GM21515 (cell line): ENCODE data around the gene BTBD3.

Experiments used
- ATAC-seq: cut with Tn5 transposase; IDR thresholded peaks from one replicate; pipeline ENCODE4 v1.9.1; 2021; ENCODE audit not compliant: unreplicated experiment

BTBD3 gene

DNA sequence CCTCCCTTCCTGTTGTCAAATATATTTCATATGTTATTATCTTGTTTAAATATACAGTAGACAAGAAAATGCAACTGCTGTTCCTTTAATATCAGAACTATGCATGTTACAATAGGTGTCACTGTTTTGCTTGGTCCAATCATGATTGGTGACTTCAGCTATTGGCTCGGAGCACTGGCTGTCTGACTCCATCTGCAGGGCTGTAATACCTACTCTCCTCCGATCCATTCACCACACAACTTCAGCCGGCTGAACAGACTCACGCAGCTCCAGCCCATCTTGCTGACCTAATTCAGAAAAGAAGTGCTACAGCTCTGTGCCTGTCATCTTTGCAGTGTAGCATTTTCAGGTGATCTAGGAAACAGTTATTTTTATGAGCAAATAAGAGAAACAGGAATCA is at the start of gene BTBD3:
TSS of gene BTBD3 (plus strand) at position 231 of the 400 bp plus-strand sequence. CDS start 383 bp downstream, outside the sequence.
- peak; percentile 69 for ATAC-seq

DNA sequence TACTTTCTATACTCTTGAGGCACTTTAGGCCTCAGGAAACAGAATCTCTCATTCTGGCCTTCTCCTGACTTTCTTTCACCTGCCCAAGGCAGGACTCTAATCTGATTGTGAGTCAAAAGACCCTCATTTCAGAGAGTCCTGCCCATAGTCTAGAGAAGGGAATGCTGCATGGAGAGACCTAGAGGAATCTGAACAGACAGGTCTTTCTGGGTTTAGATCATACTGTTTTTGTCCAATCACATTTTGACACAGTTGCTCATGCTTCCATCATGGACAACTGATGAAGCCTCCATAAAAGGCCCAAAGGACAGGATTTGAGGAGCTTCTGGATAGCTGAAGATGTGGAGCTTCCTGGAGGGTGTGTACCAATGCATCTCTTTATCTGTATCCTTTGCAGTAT is 48.1 kb upstream of the BTBD3 start:
- ATAC-seq = no peak

DNA sequence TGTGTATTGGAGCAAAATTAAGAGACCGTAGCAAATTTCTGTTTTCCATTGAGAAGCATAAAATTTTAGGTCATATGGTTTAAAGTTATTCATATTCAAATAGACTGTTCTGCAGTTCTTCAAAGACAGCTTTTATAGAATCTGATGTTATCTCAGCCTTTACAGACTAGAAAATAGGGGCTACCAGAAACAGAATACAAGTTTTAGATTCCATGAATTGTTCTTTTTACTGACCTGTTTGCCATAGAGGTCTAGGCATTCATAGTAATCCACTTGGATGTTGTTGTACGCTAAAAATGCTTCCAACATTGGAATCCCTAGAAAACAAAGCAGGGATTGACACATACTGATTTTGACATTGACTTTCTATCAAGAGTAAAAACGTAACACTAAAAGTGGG is 47.3 kb upstream of the BTBD3 start:
- no peak for ATAC-seq

DNA sequence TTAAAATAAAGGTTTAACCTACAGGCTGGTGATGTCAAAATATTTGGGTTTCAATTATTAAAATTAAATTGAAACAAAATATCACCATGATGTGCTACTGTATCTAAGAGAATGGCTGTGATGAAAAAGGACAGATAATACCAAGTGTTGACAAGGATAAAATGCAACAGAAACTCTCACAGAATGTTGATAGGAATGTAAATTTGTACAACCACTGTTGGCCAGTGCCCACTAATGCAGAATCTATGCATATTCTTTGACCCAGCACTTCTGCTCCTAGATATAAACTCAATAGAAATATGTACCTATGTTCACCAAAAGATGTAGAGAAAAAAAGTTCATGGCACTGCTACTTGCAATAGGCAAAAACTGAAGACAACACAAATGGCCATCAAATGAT is 41.1 kb upstream of the BTBD3 start:
- ATAC-seq = no peak

DNA sequence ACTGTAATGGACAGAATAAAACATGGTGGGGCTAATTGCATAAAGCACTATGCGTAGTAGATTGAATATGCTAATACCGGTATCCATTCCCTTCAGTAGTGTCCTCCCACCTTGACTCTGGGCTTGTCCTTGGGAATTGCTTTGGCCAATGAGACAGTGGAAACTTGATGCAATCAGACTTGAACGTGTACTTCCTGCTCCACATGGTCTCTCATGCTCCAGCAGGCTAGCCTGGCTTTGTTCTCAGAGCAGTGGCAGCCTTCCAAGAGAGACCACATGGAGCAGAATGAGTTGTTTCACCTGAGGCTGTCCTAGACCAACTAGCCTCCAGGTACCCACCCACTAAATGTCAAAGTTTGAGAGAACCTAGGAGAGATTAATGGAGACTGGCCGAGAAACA is 37.0 kb upstream of the BTBD3 start:
- no peak for ATAC-seq

DNA sequence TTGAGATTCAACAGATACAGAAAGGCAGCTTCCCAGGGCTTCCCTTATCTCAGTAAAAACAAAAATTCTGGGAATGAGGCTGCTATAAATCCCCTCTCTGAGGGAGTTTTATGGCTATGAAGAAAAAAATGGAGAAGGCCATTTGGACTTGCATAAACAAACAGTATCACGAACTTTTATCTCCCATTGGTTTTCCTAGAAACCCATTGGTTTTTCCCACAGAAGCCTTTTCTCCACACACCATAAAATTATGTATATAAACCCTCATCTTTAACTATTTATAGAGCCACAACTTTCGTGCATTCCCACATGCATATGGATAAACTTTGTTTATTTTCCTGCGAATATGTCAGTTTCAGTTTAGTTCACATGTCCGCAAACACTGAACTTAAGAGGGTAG is 36.2 kb upstream of the BTBD3 start:
- no peak for ATAC-seq

DNA sequence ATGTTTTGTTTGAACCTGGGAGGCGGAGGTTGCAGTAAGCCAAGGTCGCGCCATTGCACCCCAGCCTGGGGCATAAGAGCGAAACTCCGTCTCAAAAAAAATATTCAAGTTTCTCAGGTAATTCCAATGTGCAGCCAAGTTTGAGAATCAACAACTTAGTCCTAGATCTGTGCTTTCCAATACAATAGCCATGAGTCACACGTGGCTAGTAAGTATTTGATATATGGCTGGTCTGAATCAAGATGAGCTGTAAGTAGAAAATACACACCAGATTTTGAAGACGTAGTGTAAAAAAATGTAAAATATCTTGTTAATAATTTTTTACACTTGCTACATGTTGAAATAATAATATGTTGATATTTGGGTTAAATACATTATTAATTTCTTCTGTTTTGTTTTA is 35.0 kb upstream of the BTBD3 start:
- ATAC-seq = no peak

DNA sequence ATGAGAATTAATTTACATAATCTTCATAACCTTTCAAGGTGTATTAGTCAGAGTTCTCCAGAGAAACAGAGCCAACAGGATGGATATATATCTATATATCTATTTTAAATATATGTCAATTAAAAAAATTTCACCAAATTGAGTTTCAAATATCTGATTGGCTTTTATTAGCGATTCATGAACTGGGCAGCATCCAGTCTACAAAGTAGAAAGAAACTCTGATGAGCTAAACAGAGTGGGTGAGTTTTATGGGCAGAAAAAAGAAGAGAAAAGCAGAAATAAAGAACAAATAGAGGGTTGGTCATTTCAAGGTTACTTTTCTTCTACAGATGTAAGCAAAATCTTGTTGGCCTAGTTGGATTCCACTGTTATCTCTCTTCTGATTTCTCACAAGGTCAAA is 29.0 kb upstream of the BTBD3 start:
- no peak for ATAC-seq

DNA sequence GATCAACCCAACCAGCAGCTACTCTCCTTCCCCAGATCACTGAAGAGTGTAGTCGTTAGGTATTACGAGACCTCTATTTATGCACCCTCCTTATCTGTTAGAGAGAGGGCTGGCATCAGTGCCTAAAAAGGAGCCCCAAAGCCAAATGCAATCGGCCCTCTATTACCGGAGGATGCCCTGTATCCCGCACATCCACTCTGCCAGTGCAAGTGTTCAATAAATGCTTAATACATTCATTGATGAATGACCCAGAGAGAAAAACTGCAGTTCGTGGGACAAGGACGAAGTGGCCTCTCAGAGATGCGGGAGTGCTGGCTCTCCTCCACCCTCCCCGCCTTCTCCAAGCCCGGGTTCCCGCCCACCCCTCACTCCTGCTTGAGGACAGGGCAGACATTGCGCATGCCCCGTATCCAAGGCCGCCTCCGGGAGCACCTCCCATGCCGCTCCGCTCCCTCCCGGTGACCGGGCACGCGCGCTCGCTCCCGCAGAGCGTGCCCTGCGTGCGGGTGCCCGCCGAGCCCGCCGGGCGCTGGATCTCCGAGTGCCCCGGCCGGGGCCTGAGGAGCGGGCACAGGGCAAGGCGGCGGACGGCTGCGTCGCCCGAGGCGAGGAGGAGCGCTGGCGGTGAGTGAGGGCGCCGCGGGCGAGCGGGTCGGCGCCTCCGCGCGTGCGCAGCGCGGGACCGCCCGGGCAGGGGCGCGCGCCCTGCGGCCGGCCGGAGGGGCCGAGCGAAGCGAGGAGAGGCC is 27.2 kb upstream of the BTBD3 start:
- ATAC-seq = no peak

DNA sequence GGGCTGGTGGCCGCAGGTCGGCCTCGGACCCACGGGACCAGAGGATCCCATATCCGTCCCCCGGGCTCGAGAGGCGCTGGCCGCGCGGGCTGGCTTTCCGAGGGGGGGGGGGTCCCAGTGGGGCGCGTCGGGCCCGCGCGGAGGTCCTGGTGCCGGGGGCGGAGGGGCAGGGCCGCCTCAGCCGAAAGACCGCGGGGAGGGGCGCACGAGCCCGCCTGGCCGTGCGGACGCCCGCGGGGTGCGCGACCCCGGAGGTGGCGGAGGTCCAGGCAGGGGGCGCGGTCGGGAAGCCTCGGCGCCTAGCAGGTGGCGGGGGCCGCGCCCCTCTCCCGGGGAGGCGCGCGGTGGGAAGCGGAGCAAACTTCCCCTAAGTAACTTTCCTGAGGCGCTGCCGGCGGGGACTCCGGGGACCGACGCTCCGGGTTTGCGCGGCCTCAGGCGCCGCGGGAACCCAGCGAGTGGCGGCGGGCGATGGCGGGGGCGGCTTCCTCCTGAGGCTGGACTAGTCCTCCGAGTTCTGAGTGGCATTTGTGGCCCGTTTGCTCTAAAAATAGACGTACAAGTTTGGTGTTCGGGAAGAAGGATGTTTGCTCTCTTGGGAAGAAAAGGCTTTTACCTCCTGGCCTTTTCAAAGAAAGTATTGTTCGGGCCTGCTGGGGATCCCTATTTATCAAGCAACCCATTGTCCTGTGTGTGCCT is 26.5 kb upstream of the BTBD3 start:
- no peak for ATAC-seq

DNA sequence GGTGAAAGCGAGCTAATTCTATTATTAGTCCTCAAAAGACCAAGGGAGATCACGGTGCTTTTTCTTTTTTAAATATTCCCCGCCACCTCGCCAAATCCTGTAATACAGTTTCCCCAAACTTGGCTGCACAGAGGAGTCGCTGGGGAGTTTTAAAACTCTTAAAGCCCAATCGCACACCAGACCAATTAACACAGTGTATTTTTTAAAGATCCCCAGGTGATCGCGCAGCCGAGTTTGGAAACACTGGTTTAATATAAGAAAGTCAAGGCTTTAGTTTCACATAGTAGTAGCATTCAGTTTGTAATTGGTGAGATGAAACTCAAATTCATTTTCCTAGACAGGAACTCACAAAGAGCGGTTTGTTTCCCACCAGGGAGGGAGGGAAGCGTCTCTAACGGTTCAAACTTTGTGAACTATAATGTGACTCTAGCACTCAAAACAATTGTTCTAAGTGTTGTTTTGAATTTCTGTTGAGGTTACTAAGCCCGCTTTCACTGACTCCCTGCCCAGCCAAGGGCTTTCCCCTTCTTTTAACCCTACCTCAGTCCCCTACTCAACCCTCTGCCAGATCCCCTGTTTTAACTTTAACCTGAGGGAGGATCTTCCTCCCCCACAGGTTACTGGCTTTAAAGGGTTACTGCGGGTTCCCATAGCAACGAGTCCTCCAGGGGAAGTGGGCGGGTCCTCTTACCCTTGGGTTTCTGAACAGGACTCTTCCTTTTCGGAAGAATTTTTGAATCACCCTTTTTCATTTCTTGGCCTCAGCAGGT is 25.7 kb upstream of the BTBD3 start:
- peak; percentile 66 for ATAC-seq

DNA sequence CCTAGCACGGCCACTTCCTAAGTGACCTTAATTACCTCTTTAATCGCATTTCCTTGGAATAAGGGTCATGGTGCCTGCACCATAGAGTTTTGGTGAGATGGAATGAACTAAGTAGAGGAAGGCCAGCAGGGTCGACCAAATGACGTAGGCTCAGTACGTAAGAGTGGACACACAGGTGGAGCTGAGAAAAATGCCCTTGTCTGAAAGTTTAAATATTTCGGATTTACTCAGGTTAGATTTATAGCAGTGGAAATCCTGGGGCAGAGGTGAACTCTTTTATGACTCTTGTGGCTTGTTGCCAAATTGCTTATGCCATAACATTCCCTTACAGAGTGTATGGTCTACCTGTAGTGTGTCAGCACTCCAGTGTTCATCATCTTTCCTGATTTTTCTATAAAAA is 23.6 kb upstream of the BTBD3 start:
- ATAC-seq = no peak

DNA sequence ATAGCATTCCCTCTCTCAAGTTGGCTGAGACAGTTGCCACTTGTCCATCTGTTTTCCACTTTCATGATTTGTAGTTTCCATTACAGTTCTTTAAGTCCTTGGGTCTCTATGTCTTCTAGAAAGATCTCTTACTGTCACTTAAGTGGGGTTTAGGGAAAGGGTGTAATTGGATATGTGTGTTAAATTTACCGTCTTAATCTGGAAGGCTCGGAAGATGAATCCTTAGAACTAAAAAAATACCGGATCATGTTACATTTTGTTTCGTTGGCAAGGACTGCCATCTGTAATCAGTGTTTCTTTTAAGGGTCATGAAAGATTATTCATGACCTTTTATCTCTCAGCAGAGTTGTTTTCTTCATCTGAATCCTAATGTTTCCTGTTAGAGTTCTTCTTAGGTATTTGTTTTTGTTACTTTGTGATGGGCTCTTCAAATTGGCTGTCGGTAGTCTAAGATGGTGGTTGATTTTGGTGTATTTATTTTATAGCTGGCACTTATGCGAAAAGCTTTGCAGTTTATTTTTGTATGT is 21.8 kb upstream of the BTBD3 start:
- ATAC-seq = no peak

DNA sequence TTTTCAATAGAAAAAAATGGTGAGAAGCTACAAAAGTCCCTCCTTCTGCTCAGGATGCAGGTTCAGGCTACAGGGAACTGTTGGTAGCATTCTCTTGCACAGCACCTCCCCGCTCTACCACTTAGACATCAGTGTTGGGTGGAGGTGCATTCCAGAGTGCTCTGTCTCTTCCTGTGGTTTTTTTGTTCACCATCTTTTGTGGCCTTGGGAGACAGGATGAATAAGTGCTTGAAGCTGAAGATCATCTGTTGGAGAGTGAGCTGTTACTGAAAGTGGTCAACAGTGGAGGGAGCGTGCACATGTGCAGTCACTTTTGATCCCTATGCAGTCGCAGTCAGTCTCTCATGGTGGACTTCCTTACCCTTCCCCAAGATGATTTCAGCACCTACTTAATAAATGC is 16.6 kb upstream of the BTBD3 start:
- ATAC-seq = no peak

DNA sequence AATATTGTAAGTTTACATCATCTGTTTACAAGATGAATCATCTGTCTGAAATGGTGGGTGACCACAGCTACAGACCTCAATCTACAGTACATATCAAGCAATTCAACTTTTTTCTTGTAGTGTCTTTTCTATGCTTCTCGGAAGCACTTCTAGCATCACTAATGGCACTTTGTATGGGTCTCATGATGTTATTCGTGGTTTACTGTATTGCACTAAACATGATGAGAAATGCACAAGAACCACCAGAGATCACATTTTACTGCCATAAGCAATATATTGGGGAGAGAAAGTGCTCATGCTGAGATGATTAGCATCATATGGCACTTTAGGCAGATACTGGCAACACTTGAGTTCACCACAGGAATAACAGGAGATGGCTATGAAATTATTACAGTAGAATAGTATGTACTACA is 15.4 kb upstream of the BTBD3 start:
- no peak for ATAC-seq

DNA sequence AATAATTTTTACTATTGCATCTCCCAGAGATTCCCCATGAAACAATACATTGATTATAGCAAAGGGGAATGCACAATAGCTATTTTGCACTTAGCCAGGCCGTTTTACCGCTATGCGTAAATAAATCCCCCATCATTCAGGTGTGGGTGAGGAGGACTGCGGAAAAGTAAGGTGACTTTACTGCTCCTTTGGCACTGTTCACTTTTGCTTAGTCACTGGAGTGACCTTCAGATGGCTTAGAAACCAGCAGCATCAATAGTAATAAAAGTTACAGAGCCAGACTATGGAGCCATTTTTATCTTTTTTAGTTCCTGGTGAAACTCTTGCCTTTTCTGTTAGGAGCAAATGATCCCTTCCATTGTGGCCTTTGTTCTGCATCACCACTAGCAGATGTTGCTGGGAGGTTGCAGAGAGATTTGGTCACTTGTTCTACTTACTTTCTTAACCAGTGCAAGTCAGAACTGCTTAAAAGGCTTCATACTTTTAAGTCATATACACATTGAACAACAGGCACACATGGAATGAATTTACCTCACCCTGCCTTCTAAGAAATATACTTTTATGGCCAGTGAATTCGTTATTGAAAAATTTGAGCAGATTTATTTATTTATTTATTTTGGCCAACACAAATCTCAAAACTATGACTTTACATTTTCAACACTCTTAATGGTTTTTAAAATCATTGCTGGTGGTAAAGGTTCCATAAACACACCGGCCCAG is 12.1 kb upstream of the BTBD3 start:
- ATAC-seq = no peak

DNA sequence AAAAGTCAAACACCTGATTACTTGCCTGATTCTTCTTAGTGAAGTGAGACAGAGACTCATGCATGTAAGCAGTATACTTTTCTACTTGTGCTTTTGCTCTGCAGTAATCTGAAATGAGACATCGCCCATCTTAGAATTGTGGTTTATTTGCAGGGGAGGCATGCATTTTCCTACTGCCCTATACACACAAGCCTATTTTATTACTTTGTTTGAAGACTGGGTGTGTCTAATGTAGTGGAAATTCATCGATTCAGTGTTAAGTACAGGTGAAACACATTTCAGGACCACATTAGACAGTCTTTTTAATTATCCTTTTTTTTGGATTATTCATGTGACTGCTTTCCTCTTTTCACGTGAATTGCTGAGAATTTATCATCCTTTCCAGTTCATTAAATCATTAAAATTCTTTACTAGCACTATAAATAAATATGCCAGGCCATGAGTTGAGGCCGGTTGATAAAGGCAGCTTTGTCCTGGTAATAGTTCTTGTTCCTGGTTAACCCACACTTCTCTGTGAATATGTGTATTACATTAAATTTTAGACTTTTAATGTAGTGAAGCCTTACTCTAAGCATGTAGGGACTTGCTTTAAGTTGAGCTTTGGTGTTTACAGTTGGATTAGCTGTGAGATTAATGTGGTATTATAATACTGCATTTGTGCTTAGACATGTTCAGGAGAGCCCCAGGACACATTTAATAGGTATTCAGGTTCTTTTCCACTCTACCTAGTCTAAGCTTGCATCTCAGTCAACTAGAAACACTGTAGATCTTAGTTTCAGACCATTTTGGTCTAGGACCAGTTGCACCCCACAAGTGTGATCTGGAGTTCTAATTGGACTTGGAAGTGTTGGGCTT is 10.8 kb upstream of the BTBD3 start:
- no peak for ATAC-seq

DNA sequence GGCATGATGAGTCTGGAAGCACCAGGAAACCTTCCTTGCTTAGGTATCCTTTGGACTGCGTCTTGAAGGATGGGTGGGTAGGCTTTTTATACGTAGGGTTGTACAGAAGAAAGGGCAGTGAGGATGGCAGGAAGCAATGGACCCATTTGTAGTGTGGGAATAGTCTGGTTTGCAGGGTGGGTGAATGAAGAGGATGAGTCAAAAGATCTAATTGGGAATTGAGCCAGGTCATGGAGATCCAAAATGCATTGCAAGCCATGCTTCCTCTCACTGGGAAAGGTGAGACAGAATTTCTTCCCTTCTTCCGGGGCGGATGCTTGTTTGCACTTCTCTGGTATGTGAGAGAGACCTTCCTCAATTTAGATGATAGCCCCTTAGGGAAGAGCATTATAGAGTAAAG is 10.1 kb upstream of the BTBD3 start:
- ATAC-seq = no peak

DNA sequence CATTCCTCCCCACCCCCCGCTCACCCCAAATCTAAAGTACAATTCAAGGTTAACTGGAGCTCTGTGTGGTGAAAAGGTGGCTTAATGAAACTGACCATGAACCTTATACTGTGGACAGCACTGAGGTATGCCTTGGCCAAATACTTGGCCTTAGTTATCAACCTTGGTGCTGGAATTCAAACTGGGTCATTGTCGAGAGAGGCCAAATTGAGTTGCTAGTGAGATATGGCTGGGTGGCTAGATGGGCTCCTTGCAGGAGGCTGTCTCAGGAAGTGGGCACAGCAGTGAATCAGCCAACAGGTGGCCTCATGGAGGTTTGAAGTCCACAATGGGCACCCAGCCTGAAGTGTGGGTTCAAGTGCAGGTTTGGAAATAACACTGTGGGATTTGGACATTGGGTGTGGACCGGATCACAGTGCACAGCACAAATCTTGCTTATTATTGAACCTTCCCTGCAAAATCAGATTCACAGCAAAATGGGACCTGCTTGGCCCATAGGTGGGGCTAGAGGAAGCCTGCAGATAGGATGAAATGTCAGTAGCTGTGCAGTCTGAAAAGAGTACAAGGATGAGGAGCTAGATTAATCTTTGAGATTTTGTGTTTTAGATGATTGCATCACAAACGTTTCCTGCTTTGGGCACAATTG is 5.6 kb upstream of the BTBD3 start:
- no peak for ATAC-seq
